IMR-90 (cell line): Measurements from ENCODE around the gene ZC3H15. TPM values are rescaled to one million over a fixed set of nuclear protein-coding genes. Genes with fewer than 3 reads are reported as not detected.
A peak's percentile ranks its signal among the peaks of the same experiment; 100 is the strongest.

Source experiments
- ATAC-seq: fragments of 200-7000 bp; cut with Tn5 transposase; 2 replicates; pipeline ENCODE4 v1.9.1; 2020; ENCODE audit warnings: low read depth, mild to moderate bottlenecking, moderate library complexity
- BruUV-seq: library from RNA; stranded (reverse); fragments of 400-500 nt; replicated peaks from 2 replicates; lab custom pipeline; 2021; lab: Mats Ljungman, UMichigan
- CTCF ChIA-PET: fragments of 300-600 bp; formaldehyde crosslinking; extraction: SDS; loops from one replicate; lab custom pipeline; 2021; ENCODE audit warnings: antibody characterized with exemption; lab: Yijun Ruan, JAX
- POLR2A ChIA-PET: fragments of 300-600 bp; sonication (Branson Sonifier 250); formaldehyde crosslinking; loops from one replicate; lab custom pipeline; 2022; ENCODE audit warnings: antibody characterized with exemption; ENCODE audit not compliant: unreplicated experiment; lab: Charles Lee
- DNase-seq: peaks from one replicate; pipeline ENCODE4 v3.0.0; 2013
- H2AFZ ChIP-seq: replicated peaks from 2 replicates; pipeline ENCODE3; 2013; ENCODE audit warnings: low read length, mild to moderate bottlenecking; ENCODE audit not compliant: poor library complexity
- H2AK5ac ChIP-seq: 2 replicates; pipeline ENCODE4 v1.6.1; 2013; ENCODE audit warnings: low read depth, low read length, inconsistent platforms
- H2AK9ac ChIP-seq: replicated peaks from 2 replicates; pipeline ENCODE3; 2013; ENCODE audit warnings: mild to moderate bottlenecking, low read depth, low read length, moderate library complexity; ENCODE audit not compliant: poor library complexity
- H2BK120ac ChIP-seq: 2 replicates; pipeline ENCODE4 v1.6.1; 2013; ENCODE audit warnings: low read depth, low read length, inconsistent platforms
- H2BK15ac ChIP-seq: 3 replicates; pipeline ENCODE4 v1.6.1; 2013; ENCODE audit warnings: low read depth, low read length, inconsistent platforms
- H2BK20ac ChIP-seq: 2 replicates; pipeline ENCODE4 v1.6.1; 2013; ENCODE audit warnings: low read depth, mild to moderate bottlenecking, inconsistent platforms, low read length, moderate library complexity
- H2BK5ac ChIP-seq: 2 replicates; pipeline ENCODE4 v1.6.1; 2013; ENCODE audit warnings: mild to moderate bottlenecking, low read depth, low read length, inconsistent platforms; ENCODE audit not compliant: poor library complexity, severe bottlenecking
- H3K14ac ChIP-seq: replicated peaks from 2 replicates; pipeline ENCODE4 v1.6.1; 2013; ENCODE audit warnings: low read depth, low read length, inconsistent platforms
- H3K18ac ChIP-seq: 2 replicates; pipeline ENCODE4 v1.6.1; 2013; ENCODE audit warnings: low read depth, low read length, control low read depth
- H3K23ac ChIP-seq: 2 replicates; pipeline ENCODE4 v1.6.1; 2013; ENCODE audit warnings: low read depth, low read length, inconsistent platforms
- H3K27ac ChIP-seq: 2 replicates; pipeline ENCODE4 v1.5.1; 2013; ENCODE audit warnings: mild to moderate bottlenecking, control low read depth, low read length; ENCODE audit not compliant: insufficient read depth
- H3K27me3 ChIP-seq: 2 replicates; pipeline ENCODE4 v1.6.1; 2013; ENCODE audit warnings: low read length; ENCODE audit not compliant: control insufficient read depth, insufficient read depth
- H3K36me3 ChIP-seq: 2 replicates; pipeline ENCODE4 v1.6.1; 2013; ENCODE audit warnings: low read length, mixed read lengths; ENCODE audit not compliant: control insufficient read depth, insufficient read depth
- H3K4ac ChIP-seq: 2 replicates; pipeline ENCODE4 v1.6.1; 2013; ENCODE audit warnings: low read depth, low read length, inconsistent platforms
- H3K4me1 ChIP-seq: 2 replicates; pipeline ENCODE4 v1.6.1; 2013; ENCODE audit warnings: low read length, mixed read lengths; ENCODE audit not compliant: control insufficient read depth, insufficient read depth
- H3K4me2 ChIP-seq: 2 replicates; pipeline ENCODE4 v1.6.1; 2013; ENCODE audit warnings: low read depth, mild to moderate bottlenecking, control low read depth, low read length, moderate library complexity
- H3K4me3 ChIP-seq: 2 replicates; pipeline ENCODE4 v1.5.1; 2013; ENCODE audit warnings: low read depth, mild to moderate bottlenecking, control low read depth, low read length, moderate library complexity; ENCODE audit not compliant: insufficient read depth
- H3K56ac ChIP-seq: 2 replicates; pipeline ENCODE4 v1.6.1; 2013; ENCODE audit warnings: low read length, inconsistent platforms; ENCODE audit not compliant: insufficient read depth; ENCODE audit errors: extremely low read depth
- H3K79me1 ChIP-seq, 2 experiments: 2 replicates each; pipeline ENCODE4 v1.6.1; 2013; ENCODE audit warnings: low read length in 2 of 2, inconsistent platforms in 1 of 2, low read depth in 1 of 2
- H3K9ac ChIP-seq: 2 replicates; pipeline ENCODE4 v1.6.1; 2013; ENCODE audit warnings: low read depth, low read length, control low read depth
- H3K9me1 ChIP-seq: 2 replicates; pipeline ENCODE4 v1.6.1; 2013; ENCODE audit warnings: low read length, inconsistent platforms; ENCODE audit not compliant: insufficient read depth
- H3K9me3 ChIP-seq: 2 replicates; pipeline ENCODE4 v1.6.1; 2013; ENCODE audit warnings: low read length; ENCODE audit not compliant: control insufficient read depth, insufficient read depth
- H4K20me1 ChIP-seq: 2 replicates; pipeline ENCODE4 v1.6.1; 2013; ENCODE audit warnings: low read length, inconsistent platforms; ENCODE audit not compliant: insufficient read depth
- H4K5ac ChIP-seq: 2 replicates; pipeline ENCODE4 v1.6.1; 2013; ENCODE audit warnings: mild to moderate bottlenecking, low read depth, low read length, control low read depth
- H4K8ac ChIP-seq, 2 experiments: 2 replicates each; pipeline ENCODE4 v1.6.1; 2013; ENCODE audit warnings: low read depth in 2 of 2, low read length in 2 of 2, control low read depth in 1 of 2, inconsistent platforms in 1 of 2
- H4K91ac ChIP-seq: 2 replicates; pipeline ENCODE4 v1.6.1; 2013; ENCODE audit warnings: low read depth, low read length, inconsistent platforms; ENCODE audit not compliant: insufficient read depth
- CEBPB ChIP-seq: IDR thresholded peaks from 2 replicates; pipeline ENCODE4 v1.6.1; 2012; ENCODE audit warnings: low read depth, low read length, improper control_type of control experiment
- CHD1 ChIP-seq: IDR thresholded peaks from 2 replicates; pipeline ENCODE4 v1.6.1; 2012; ENCODE audit warnings: low read depth, low read length, improper control_type of control experiment
- FOS ChIP-seq: fragments of 150-350 bp; IDR thresholded peaks from 2 replicates; pipeline ENCODE4 v1.6.1; 2016; ENCODE audit warnings: low read depth, low read length
- WGBS, 2 experiments: methylation state at CpG; one replicate each; pipeline versions ENCODE4 v1.1.5 to v1.1.7; 2013; ENCODE audit warnings: missing lambda C conversion rate in 2 of 2; ENCODE audit not compliant: insufficient read length in 1 of 2; ENCODE audit errors: extremely low coverage in 2 of 2; 5-methylcytosine and 5-hydroxymethylcytosine counted together
- dilution Hi-C: fragments of 300-500 bp; cut with HindIII; formaldehyde crosslinking; loops from one replicate; pipeline ENCODE4 v1.14.3; 2018; ENCODE audit warnings: low sequenced_read_pairs; ENCODE audit not compliant: unreplicated experiment
- in situ Hi-C: fragments of 300-500 bp; cut with MboI; formaldehyde crosslinking; loops from 3 replicates; pipeline ENCODE4 v1.14.3; 2019; ENCODE audit warnings: low sequenced_read_pairs, inconsistent platforms, mixed read lengths
- intact Hi-C: fragments of 100-400 bp; cut with micrococcal nuclease; formaldehyde crosslinking; loops from 2 replicates; pipeline ENCODE4 v1.10.0; 2022
- polyA plus RNA-seq, 3 experiments: library from polyadenylated mRNA; depleted of rRNA; stranded (reverse); fragments of >200 nt; gene quantifications; 2 replicates each; pipeline ENCODE4 v1.2.3, GENCODE V29; 2012; ENCODE audit warnings: low replicate concordance in 1 of 3
- total RNA-seq: library from RNA; depleted of rRNA; stranded (reverse); fragments of >200 nt; gene quantifications from 2 replicates; pipeline ENCODE4 v1.2.3, GENCODE V29; 2012
- TF ChIP-seq, protein P1 (sequence below): fragments of 150-350 bp; IDR thresholded peaks from 2 replicates; pipeline ENCODE4 v1.6.1; 2017; ENCODE audit warnings: mild to moderate bottlenecking, antibody characterized with exemption, low read length, low read depth

The ZC3H15 gene
- total and polyA plus RNA-seq, 2 of the 4 experiments (the other 2 are of a cell fraction): 22.9 to 47.4 TPM

DNA sequence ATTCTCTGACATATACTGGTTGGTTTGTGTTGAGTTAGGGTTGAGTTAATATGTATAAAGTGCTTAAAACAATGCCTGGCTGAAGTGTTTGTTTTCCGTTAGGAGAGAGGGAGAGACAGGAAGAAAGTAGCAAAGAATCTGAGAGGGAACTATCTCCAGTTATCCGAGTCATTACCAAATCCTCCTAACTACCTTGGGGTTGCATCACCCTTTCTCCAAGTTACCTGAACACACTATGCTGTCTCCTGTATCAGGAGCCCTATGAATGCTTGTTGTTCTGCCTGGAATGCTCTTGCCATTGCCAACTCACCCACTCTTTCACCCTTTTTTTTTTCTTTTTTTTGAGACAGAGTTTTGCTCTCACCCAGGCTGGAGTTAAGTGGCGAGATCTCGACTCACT is 55.9 kb downstream of the ZC3H15 start:
- Histone ChIP-seq H3K9ac (no peak overlapping the region), H2AK9ac (no peak overlapping the region), H3K56ac (no peak overlapping the region), H4K20me1 (no peaks in the 10 kb centered on the region), H3K79me1 (no peaks in the 10 kb centered on the region), H2BK120ac (no peak overlapping the region), H3K36me3 (no peaks in the 10 kb centered on the region), H3K4me3 (no peak overlapping the region), H4K8ac (no peak overlapping the region), H3K4me1 (peaks cover 13% of the 10 kb centered on the region), H3K27me3 (no peaks in the 10 kb centered on the region), H3K23ac (no peak overlapping the region), H3K4me2 (no peak overlapping the region), H2BK20ac (peak overlapping the region; percentile 21; the same call in 1 of the 2 replicates), H2AFZ (no peak overlapping the region), H3K9me1 (peaks cover 3% of the 10 kb centered on the region; the same call in 1 of the 2 replicates), H3K4ac (no peak overlapping the region; the same call in 1 of the 2 replicates), H2BK5ac (no peak overlapping the region), H2AK5ac (0 out of 2 replicates have a peak overlapping the region, but pooled peaks have one; percentile 11), H3K9me3 (no peaks in the 10 kb centered on the region), H4K91ac (peak overlapping the region; percentile 38), H4K5ac (no peak overlapping the region), H3K18ac (no peak overlapping the region), H3K14ac (peak overlapping the region; percentile 12; the same call in 1 of the 2 replicates), H2BK15ac (no peak overlapping the region; the same call in 2 of the 3 replicates), H3K27ac (no peak overlapping the region)
- in situ Hi-C loops (no loop called here), intact Hi-C loops (no loop called here), dilution Hi-C loops (no loop called here)
- WGBS, 2 experiments: 100% methylated on average over 1 of the region's 4 CpGs; no CpG with 5 or more reads in 1 of the 2 experiments
- ChIA-PET CTCF (interaction anchor here (0.6 to 0.8 kb wide), 2 partner anchors 10 to 32 kb away, joined by 3 to 5 read pairs; no protein-coding TSS in a partner anchor), POLR2A (no interaction called here)
- no peak for DNase-seq
- TF ChIP-seq CHD1: no peak
- TF ChIP-seq CEBPB: peak; percentile 13; the same call in 1 of the 2 replicates
- TF ChIP-seq, protein P1, sequence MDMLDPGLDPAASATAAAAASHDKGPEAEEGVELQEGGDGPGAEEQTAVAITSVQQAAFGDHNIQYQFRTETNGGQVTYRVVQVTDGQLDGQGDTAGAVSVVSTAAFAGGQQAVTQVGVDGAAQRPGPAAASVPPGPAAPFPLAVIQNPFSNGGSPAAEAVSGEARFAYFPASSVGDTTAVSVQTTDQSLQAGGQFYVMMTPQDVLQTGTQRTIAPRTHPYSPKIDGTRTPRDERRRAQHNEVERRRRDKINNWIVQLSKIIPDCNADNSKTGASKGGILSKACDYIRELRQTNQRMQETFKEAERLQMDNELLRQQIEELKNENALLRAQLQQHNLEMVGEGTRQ: no peak
- TF ChIP-seq FOS: no peak
- no TSS peak for BruUV-seq
- ATAC-seq: no peak
